NK-92 (cell line): ENCODE measurements around the gene ANGEL1.

Experiments
- DNase-seq: peaks from one replicate; lab custom pipeline; 2025; ENCODE audit not compliant: unreplicated experiment; lab: John Stamatoyannopoulos, UW

Gene ANGEL1

DNA sequence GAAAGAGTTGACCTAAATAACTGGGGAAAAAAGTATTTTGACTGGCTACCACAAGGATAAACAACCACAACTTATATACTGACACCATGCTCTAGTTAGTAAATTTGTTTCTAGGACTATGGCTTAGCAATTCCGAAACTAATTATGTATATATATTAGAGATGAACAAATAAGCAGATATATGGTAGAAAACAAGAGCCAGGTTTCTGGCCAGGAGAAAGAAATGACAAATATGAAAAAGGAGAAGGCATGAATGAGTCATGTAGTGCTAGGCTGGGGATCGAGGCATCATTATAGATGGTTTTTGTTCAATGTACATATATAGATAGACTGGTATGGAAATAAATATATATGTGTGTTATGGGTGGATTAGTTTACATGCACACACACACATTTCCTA is 8.0 kb upstream of the ANGEL1 start:
- no peak for DNase-seq

DNA sequence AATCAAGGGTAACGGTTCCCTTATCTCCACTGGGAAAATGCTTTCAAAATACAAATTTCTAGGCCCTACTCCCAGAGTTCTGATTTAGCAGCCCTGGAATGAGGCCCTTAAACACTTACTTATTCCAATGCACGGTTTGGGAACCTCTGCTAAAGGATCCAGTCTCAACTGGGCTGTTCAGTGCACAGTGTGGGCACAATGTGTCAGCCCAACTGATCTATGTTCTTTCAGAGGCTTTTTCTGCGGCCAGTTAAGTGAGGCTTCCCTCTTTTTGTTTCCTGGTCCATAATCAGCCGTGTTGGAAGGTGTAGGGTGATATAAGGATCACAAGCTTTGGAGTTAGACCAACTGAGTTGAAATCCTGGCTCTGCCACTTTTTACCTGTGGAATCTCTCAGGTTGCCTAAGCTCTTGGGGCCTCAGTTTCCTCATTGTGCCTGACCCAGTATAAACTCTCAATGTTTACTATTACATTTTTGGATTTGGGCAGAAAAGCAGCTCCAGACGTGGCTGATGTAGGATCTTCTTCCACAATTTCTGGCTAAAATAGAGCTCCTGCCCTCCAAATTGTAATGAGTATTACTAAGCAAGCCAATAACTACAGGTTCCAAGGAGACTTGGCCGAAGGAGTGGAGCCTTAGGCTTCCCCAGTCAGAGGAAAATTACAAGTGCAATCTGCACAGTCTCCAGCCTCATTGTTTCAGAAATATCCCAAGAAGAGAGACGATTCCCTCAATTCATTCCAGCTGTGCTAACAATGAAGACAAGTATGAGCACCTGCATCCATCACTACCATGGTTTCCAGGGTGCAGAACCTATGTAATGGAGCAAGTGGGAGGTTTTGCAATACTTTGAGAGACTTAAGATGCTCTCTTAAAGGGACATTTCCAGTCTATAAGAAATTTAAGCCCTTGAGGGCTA is 2.3 kb upstream of the ANGEL1 start:
- no peak for DNase-seq

DNA sequence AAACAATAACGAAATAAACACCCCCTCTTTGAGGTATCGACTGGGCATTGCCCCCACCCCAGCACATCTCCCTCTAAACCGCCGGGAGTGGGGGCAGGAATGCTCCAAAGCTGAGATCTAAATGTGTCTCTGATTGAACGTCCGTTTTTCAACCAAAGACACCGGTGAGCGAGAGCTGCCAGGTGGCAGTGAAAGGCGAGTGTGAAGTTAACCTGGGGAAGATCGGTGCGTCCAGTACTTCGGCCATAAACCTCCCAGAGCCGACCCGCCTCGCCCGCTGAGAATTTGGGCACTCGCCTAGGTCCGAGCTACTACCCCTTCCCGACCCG is 625 bp downstream of the ANGEL1 start:
- DNase-seq = no peak

DNA sequence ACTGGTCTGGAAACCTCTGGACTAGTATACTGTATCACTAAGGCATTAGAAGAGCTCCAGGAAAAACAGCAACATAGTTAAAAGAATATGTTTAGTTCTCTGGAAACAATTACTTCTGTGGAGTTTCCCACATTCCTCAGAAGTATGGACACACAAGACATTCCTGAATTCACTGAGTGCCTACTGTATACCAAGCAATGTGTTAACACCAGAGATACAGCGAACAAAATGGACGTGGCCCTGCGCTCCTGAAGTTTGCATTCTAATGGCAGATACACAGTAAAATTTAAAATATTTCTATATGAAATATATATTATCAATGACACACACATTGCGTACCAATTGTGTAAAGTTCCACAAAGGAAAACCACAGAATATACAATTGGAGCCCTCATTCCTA is 1.1 kb downstream of the ANGEL1 start:
- no peak for DNase-seq

DNA sequence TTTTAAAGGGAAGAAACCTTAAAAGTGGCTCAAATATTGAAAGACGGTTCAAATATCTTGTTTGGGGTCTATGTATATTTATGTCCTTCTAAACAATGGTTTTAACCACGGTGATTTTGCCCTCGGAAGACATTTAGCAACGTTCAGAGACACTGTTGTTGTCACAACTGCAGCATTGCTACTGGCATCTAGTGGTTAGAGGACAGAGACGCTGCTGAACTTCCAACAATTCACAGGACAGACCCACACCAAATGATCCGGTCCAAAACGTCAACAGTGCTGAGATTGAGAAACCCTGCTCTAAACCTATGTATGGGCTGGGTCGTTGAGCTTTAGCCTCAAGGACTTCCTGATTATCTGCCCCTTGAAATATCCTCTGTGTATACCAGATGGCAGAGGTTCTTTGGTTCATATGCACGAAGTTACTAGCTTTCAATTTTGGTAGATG is 1.7 kb downstream of the ANGEL1 start:
- no peak for DNase-seq

DNA sequence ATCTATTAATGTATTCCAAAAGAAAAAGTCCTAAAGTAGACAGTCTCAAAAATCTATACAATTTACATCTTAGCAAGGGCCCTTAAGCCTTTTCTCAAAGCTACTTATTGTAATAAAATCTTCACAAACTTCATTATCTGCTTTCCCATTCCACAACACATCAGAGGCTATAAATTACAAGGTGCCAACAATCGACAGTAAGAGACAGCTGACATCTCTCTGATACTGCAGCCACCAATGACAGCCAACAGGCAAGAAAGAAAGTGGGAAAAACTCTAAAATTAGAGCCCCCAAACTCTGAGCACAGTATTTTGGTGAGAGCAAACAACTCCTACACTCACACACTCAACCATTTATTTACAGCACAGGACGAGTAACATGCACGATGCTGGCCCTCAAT is 2.2 kb downstream of the ANGEL1 start:
- no peak for DNase-seq

DNA sequence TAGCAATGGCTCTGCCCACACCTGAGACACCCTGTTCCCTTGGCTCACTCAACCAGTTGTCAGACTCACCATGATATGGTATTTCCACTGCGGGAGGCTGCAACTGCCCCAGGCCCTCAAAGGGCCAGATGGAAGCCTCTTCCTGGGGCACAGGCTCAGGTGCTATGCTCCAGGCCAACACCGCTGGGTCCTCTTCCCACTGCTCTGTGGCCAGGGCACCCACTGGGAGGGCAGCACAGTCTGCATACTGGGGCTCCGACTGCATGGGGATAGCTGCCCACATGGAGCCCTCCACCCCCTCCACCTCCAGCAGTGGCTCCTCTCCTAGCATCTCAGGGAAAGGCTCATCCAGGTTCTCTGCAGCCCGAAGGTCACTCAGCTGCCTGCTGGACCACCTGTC is 3.7 kb downstream of the ANGEL1 start:
- DNase-seq = no peak

DNA sequence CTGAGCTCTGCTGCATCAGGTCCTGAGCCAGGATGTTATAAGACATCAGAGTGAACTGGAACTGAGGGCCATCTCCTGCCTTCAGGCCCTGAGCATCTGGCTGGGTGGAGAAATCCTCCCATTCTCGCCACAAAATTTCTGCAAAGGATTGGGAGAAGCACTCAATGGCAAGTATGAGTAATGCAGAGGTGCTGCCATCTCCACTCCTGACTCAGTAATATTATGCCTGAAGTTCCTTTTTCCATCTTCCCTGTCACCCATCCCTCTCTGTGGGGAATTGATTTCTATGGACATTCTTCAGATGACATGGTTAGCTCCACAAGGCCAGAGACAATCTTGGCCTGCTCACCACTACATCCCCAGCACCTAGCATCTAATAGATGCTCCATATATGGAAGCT is 4.7 kb downstream of the ANGEL1 start:
- no peak for DNase-seq

DNA sequence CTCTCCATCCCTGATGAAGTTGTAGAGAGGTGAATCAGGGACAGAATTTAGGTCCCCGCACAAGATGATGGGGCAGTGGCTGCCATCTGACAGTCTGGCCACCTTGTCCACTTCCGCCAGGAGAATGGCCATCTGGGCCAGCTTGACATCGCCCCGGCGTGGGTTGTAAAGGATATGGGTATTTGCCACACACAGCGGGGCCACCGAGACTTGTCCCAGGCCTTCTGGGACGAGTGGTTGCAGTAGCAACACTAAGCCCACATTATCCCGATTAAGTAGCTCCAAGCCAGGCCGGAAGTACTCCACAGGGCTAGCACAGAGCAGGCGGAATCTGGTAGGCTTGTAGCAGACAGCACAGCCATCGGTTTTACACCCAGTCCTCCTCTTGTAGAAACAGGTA is 6.2 kb downstream of the ANGEL1 start:
- DNase-seq = no peak

DNA sequence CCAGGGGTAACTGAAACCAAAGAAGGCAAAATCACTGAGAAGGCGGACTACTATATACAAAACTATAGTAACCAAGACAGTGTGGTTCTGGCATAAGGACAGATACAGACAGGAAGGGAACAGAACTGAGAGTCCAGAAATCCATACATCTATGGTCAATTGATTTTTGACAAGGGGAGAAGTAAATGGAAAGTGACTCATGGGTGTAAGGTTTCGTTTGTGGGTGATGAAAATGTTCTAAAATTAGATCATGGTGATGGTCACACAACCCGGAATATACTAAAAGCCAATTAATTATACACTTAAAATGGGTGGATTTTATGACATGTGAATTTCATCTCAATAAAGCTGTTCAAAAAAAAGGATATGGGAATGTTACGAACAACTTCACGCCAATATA is 18.7 kb downstream of the ANGEL1 start:
- no peak for DNase-seq

DNA sequence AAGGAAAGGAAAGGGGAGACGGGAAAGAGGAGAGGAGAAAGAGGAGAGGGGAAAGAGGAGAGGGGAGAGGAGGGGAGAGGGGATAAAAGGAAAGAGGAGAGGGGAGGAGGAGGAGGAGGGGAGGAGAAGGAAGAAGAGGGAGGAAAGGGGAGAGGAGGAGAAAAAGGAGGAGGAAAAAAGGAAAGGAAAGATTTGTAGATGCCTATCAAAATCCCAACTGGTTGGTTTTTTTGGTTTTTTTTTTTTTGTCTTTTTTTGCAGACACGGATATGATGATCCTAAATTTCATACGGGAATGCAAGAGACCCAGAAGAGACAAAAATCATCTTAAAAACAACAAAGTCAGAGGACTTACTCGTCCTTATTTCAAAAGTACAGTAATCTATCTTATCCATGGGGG is 19.4 kb downstream of the ANGEL1 start:
- DNase-seq = no peak

DNA sequence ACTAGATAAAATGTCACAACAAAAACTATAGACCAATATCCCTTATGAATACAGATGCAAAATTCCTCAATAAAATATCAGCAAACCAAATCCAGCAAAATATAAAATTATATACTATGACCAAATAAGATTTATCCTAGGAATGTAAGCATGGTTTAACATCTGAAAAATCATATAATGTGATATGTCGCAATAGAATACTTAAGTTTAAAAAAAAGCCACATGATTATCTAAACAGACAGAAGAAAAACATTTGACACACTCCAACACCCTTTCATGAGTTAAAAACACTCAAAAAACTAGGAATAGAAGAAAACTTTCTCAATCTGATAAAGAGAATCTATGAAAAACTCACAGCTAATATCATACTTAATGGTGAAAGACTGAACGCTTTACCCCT is 20.3 kb downstream of the ANGEL1 start:
- DNase-seq = no peak

DNA sequence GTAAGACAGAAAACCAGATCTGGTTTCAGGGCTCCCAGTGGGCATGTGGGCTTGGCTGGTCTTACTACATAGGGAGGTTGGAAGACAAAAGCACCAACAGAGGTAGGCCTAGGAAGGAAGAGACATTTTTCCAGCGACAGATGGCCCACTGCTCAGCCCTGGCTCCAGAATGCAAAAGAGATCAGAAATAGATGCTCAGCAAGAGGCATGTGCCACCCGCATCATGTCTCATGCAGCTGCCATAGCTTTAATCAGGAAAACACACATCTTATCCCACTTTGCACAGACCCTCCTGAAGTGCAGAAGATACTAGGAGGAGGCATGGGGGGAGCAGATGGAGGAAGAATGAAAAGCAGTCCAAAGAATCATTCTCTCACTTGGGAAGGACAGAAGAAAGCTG is 26.1 kb downstream of the ANGEL1 start:
- no peak for DNase-seq

DNA sequence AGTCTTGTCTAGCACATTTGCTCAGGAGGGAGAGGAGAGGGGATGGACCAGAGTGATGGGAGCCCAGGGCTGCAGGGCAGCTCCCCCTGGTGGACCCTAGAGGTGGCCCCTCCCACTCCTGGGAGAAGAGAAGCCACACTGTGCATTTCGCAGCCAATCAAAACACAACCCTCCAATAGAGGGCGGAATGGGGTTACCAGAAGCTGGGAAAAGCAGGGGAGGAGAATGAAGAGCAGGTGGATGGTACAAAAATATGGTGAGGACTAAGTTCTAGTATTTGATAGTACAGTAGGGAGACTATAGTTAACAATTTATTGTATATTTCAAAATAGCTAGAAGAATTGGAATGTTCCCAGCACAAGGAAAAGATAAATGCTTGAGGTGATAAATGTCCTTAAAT is 27.8 kb downstream of the ANGEL1 start:
- no peak for DNase-seq

DNA sequence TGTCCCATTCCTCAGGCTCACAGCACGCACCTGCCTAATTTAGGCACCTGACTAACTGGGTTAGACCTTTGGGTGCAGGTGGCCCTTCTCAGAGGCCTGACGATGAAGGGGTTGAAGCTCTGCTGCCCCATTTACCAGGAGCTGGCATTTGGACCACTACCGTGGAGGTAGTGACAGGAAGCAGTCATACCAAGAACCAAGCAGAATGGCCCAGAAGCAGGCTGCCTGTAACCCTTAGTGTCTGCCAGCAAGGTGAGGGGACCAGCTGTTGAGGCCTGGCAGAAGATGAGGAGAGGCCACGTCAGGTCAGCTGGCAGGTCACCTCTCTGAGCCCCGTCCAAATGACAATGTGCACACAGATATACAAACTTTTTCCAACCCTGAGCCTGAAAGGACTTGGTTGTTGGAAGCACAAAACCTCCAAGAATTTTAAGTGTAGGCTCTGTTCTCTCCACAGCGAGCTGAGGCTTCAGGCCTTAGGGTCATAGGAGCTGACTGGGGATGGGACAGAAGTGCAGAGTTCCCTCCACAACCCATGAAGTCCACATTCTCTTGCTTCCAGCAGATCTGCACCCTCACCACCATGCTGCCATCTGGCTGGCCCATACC is 28.3 kb downstream of the ANGEL1 start:
- DNase-seq = no peak

DNA sequence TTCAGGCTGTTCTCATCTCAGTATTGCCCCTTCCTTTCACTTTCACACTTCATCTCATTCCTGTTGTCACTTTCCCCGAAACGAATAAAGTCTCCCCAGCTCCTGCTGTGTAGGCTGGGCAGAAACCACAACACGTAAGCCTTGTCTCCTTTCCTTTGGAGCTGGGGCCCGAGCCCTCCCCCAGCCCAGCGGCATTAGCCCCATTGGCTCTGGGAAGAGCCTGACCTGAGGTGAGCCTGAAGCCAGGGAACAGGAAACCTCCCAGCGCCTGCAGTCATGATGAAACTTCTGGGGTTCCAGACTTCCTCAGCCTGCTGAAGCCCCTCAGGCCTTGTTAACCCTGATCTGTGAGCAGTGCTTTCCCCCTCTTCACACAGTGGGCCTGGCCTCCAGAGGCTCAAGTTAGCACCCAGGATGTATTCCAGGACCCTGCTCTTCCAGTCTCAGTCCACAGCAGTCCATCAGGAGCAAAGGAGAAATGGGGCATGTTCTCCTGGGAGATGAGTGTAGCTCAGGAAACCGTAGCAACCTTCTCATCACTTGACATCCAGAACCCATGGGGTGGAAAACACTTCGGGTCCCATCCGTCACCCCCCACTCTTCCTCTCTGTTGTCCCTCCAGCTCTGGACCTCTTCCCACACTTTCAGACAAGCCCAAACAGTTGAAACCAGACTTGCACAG is 29.7 kb downstream of the ANGEL1 start:
- DNase-seq = no peak

DNA sequence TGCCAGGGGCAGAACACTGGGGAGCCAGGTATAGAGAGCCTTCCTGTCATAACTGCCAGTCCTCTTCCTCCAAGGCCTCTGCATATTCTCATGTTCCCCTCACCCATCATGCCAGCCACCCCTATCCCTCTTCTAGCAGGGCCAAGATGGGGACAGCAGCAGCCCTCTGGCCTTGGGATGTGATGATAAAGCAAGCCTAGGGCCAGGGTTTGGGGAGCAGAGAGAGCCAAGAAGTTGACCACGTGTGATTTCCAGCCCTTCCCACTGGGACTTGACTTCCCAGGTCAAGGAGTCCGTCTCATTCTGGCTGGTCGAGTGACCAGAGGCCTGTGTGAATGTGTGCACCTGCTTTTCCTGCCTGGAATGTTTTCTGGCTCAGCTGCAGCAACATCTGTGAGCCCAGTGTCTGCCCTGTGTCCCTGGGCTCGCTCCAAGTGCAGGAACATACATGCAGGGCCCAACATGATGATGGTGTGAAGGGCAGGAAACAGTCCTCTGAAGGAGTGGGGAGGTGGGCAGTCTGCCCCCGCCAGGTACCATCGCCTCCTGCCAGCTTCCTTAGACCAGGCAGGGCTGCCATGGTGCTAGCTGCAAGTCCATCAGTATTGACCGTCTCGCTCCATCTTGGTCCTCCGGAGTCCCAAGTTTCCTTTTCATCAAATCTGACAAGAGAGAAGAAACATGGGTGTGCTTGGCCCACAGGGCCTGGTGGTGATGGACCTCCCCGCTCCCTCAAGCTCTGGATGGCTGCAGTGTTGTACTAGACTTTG is 30.4 kb downstream of the ANGEL1 start:
- DNase-seq = no peak

DNA sequence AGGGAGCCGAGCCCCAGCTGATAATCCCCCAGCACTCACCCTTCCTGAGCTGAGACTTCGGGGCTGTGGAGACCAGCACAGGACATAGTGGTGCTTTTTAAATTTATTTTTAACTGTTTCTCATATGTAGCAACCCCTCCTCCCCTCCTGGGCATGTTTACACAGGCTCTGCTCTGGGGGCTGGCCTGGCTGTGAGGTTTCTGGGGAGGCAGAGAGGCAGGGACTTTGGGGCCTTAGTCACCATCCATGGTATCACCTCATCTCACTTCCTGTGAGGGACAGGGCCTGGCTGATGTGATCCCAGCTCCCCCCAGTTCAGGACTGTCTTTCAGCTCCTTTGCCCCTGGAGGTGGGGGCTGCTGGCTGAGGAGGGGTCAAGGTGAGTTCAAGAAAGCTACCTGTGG is 31.0 kb downstream of the ANGEL1 start:
- DNase-seq = no peak

DNA sequence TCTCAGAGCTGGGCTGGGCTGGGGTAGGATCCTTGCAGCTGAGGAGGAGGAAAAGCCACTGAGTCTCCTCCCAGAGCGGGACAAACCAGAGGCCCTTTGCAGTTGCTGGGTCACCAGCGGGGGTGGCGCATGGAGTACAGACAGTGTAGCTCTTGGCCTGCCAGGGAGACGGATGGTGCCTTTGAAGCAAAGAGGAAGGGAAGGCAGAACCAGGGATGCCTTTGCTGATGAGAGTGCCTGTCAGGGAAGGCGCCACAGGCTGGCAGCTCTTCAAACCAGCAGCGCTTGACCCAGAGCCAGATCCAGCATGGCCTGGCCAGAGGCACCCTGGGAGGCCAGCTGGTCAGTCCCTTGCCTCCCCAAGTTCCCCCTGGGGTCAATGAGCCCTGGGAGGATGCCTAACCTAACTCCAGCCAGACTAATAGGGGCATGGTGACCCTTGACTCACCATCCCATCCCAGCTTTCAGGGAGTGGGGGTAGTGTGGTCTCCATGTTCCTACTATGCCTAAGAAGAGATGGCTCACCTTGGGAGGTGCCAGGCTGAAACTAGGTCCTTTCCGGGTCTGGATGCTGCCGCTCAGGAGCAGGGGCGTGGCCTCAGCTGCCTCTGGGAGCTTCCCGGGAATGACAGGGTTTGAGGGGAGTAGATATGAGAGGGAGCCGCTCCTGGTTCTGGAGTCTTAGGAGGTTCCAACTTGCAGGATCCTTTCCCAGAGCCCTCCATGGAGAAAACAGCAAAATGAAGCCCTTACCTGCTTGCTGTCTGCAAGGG is 31.6 kb downstream of the ANGEL1 start:
- DNase-seq = no peak

DNA sequence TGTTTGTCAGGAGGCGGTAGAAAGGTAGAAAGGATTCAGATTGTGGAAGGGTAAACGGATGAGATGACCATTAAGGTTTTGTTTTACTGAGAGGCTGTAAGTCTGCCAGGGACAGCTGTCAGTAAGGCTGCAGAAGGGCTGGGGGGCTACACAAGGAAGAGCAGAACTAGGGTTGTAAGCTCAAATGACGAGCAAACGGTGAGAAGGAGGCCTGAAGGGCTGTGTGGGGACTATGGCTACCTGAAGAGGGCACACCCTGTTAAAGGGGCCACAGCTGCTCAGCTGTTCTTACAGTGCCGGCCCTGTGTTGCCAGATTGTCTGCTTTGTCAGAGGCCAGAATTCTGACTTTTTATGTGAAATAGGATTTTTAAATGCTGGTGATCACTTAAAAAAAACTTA is 32.3 kb downstream of the ANGEL1 start:
- no peak for DNase-seq

DNA sequence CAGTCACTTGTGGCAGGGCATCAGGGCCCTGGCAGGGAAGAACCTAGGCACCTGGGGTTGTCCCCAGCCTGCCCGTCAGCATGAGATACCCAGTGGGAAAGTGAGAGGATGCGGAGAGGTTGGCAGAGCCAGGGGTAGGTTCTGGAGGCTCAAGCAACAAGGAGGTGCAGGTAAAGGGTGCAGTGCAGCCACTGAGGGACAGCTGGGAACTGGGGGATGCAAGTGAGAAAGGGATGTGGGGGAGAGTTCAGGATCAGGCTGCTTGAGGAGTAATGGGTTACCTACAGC is 32.7 kb downstream of the ANGEL1 start:
- DNase-seq = no peak
